GM21447 (cell line): Measurements from ENCODE around the gene CFAP299.
"Not testable (repeated sequence)": the region's sequence is repeated elsewhere in the genome, so short reads cannot be mapped to it uniquely, and the experiment has no call there.

Experiments
- ATAC-seq: cut with Tn5 transposase; IDR thresholded peaks from one replicate; pipeline ENCODE4 v1.9.1; 2021; ENCODE audit not compliant: unreplicated experiment

CFAP299 gene

DNA sequence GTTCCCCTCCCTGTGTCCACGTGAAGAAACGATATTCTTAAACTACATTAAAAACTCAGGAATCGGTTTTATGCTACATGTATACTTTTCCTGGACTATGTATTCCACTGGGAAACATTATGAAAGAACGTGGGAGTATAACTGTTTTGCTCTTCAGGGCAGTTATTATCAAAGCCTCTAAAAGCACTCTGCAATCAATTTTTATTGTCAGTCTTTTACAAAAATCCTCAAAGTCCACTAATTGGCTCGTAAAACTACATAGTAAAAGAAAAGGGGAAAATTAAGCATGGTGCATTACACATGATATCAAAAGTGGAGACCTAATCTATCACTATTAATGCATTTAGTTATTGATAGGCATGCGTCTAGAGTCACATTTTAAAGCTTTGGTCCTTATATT, 11.4 kb upstream of the CFAP299 start:
- no peak for ATAC-seq

DNA sequence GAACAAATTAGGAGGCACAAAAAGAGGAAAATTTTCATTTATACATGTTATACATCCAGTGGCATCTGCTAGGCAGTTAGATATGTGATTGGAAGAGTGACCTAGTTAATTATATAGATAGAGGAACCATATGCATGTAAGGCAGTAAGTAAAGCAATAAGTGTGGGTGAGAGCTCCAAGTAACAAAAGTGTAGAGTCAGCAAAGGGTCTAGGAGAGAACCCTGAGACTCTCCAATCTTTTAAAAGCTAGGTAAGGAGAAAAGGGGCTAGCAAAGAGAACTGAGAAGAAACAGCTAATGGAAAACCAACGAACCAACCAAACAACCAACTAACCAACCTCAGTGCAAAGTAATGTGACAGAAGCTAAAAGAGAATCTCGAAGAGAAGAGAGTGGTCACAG, 3.8 kb upstream of the CFAP299 start:
- ATAC-seq = no peak

DNA sequence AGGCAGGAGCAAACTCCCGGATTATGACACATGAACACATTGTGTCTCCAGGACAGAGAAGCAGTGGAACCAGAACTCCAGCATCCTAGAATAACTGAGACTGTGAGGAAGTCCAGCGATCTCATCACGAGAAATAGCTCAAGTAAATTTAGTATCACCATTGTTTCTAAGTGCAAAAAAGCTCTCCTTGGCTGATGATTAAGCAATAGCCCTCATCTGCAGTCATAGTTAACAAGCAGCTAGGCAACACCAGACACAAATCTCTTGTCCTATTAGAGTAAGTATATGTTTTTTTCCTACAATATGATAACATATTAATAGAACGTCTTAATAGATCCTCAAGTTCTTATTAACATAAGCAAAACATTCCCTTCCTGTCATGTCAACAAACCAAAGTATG, 2.4 kb upstream of the CFAP299 start:
- ATAC-seq = no peak

DNA sequence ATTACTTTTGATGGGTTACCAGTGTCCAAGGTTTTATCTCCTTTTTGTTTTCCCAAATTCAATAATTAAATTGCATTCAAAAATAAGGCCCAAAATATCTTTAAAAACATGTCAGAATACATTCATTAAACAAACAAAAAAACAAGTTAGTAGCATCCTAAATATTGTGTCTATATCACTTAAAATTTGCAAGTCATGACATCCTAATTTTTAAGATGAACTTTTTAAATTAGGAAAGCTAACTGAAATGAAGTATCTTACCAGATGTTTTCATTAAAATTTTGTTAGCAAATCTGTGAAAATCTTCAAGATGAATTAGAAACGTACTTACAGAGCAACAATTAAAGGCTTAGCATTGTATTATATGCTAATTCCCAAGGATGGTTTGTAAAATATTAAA, 962 bp upstream of the CFAP299 start:
- no peak for ATAC-seq

DNA sequence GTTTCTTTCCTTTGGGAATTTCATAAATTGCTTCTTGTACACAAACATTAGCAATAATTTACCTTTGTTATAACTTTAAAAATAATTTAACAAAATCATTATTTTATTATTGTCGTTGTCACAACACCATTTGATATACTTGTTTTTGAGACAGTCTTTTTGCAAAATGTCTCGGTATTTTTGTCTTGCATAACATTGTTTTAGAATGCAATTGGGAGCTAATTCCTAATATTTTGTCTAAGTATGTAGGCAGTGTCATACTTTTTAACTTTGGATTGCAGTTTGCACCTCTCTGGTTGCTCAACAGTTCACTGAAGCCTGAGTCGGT, 340 bp upstream of the CFAP299 start:
- ATAC-seq = no peak

DNA sequence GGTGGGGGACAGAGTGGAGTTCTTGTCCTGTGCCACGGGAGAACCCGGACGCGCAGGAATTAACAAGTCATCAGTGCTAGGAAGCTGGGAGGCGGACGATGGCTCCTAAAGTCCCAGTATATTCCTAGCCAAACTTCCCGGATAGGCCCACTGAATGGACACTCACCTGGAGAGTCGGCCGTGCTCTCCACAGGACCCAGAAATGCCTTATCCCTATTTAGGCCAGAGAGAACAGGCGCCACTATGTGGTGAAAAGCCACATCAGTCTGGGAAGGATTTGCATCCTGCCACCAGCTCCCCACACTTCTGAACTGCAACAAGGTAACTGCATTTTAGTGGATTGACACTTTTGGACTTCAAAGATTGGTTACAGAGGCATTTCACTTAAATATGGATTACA, 1.1 kb downstream of the CFAP299 start:
- no peak for ATAC-seq

DNA sequence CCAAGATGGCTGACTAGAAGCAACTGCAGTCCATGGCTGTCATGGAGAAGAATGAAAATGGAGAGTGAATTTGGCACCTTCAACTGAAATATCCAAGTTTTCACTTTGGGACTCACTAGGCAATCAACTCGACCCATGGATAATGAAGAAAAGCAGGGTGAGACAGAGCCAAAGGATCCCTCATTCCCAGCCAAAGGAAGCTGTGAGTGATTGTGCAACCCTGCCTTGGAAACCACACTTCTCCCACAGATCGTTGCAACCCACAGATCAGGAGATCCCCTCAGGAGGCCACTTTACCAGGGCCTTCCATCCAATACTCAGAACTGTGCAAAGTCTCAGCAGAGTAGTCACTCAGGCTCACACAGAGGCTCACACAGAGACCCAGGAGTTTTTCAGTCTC, 4.5 kb downstream of the CFAP299 start:
- no peak for ATAC-seq

DNA sequence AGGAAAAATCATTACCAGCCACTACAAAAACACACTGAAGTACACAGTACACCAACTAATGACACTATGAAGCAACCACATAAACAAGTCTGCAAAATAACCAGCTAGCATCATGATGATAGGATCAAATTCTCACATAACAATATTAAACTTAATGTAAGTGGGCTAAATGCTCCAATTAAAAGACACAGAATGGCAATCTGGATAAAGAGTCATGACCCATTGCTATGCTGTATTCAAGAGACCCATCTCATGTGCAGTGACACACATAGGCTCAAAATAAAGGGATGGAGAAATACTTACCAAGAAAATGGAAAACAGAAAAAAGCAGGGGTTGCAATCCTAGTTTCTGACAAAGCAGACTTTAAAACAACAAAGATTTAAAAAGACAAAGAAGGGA, 7.2 kb downstream of the CFAP299 start:
- ATAC-seq = not testable (repeated sequence)

DNA sequence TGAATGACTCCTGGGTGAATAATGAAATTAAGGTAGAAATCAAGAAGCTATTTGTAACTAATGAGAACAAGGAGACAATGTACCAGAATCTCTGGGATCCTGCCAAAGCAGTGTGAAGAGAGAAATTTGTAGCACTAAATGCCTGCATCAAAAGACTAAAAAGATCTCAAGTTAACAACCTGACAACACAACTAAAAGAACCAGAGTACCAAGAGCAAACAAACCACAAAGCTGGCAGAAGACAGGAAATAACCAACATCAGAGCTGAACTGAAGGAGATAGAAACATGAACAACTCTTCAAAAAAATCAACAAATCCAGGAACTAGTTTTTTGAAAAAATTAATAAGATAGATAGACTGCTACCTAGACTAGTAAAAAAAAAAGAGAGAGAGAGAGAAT, 8.4 kb downstream of the CFAP299 start:
- no peak for ATAC-seq

DNA sequence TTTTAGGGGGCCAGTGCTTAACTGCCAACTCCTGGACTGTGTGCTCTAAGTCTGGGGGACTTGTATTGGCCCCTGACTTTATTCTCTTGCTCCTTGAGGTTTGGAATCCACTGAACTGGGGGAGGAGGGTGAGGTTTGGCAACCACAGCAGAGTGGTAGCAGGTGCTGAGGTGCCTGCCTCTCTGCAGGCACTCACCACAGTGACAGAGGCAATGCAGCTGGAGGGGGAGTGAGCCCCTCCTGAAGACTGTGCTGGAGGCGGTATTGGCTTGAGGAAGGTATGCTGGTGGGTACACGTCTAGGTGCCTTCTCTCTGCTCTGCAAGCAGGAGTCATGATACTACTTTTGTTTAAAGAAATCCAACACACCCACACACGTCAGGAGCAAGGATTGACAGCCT, 24.6 kb downstream of the CFAP299 start:
- ATAC-seq = no peak

DNA sequence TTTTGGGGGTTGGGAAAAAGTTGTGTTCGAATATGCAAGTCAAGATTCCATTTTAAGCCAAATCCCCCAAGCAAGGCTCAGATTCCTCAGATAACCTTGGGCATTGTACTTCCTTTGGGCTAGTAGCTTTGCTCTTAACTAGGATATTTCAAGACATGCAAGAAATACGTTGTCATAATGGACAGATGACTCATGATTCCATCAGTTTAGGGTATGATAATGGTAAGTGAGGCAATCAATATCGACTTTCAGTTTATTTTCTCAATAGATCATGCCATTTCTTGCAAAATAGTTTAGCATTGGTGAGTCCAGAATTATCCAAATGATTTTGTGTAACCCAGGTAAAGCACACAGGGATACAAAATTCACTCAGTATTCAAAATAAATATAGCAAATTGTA, 25.4 kb downstream of the CFAP299 start:
- no peak for ATAC-seq

DNA sequence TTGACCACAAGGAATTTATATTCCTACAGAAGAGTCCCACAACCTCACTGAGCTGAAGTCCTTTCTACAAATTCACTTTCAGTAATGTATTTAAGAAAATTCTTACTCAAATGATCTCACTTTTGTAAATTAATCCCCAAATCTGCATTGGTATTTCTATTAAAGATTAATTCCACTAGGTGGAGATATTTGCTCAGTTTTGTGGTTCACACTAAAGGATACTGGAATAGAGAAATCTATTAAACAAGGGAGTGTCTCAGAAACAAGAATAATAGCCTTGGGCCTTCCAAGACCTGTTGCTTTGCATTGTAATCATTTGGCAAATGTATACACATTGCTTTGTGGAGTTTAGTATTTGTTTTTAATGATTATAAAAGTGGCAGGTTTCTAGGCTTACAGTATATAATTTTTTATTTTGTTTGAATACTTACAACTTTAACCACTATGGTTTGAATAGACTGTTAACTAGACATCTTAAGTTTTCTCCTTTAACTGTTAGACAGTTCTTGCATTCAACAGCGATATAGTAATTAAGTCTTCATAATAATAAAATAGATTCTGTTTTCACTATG, 25.9 kb downstream of the CFAP299 start:
- ATAC-seq = no peak

DNA sequence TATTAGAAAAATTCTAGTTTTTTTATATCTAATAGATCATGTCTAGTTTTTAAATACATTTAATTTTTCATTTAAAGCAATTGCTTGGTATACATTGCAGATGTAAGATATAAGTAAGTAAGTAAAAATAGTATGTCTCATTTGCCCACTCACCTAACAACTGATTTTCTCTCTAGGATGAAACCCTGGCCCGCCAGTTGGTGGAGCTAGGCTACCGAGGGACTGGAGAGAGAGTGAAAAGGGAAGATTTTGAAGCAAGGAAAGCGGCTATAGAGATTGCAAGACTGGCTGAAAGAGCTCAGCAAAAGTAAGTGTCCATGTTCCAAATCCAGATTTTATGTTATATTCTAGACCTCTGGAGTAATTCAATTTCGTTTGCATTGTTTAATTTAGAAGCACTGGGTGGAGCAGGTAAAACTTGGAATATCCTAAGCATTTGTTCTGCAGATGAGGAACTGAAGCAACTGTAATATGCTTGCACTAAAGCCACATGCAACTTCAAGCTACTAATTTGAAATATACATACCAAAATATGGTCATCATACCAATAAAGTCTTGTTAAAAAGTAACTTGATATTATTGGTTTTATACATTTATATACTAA, 27.1 kb downstream of the CFAP299 start:
- peak; percentile 51 for ATAC-seq

DNA sequence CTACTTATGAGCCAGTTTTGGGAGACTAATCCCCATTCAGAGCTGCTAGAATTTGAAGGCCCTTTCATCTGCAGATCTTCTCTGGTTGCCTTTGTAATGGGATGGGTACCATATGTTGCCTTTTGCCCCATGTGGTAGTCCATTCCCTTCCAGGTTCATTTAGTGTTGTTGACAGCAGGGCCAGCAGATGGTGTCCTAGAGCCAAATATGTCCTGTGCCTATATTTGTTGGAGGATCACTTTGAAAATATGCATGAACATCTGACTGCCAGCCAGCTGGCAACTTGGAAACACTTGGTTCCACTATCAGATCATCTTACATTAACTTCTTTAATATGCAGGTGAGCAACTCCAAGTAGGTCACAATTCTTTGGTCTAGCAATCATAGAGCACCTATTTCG, 30.4 kb downstream of the CFAP299 start:
- ATAC-seq = no peak

DNA sequence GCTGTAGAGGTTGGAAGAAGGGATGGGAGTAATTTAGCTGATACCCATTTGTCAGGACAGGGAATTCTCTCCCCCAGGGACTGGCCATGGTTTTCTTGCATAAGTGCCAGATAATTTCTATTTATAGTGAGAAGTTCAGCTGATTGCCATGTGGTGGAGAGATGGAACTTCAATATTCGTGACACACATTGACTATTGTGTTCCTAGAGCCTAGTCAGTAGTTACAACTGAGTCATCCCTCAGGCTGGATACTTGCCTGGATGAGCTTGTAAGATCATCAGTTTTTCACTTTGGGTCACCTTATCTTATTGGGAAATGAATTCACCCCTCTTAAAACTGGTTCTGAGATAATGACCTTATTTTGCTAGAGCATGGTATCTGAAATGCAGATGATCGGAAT, 32.2 kb downstream of the CFAP299 start:
- ATAC-seq = no peak

DNA sequence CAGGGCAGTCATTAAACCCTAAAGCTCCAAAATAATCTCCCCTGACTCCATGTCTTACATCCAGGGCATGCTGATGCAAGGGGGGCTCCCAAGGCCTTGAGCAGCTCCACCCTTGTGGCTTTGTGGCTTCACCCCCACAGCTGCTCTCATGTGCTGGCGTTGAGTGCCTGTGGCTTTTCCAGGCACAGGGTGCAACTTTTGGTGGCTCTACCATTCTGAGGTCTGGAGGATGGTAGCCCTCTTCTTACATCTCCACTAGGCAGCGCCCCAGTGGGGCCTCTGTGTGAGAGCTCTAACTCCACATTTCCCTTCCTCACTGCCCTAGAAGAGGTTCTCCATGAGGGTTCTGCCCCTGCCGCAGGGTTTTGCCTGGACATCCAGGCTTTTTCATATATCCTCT, 35.1 kb downstream of the CFAP299 start:
- ATAC-seq = no peak

DNA sequence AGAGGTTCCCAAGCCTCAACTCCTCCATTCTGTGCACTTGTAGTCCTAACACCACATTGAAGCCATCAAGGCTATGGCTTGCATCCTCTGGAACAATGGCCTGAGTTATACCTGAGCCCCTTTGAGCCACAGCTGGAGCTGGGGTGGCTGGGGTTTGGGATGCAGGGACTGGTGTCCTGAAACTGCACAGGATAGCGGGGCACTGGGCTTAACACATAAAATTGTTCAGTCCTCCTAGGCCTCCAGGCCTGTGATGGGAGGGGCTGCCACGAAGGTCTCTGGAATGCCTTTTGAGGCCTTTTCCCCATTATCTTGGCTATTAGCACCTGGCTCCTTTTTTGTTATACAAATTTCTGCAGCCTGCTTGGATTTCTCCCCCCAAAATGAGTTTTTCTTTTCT, 35.5 kb downstream of the CFAP299 start:
- no peak for ATAC-seq

DNA sequence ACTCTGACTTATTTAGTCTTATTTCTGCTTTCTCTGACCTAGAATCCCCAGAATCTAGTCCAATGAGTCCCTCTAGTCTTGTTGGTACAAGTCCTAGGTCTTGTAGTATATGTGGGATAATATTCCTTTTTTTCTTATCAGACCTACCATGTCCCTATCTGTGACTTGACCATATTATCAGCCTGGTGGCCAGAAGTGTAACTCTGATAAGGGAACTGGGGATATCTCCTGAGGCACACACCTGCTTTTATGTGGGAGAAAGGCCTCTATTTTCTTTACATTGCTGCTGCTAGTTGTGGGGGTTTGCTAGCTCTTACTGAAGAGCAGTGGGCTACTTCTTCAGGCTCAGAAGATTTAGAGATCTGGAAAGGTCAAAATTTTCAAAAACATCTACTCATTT, 38.6 kb downstream of the CFAP299 start:
- ATAC-seq = no peak

DNA sequence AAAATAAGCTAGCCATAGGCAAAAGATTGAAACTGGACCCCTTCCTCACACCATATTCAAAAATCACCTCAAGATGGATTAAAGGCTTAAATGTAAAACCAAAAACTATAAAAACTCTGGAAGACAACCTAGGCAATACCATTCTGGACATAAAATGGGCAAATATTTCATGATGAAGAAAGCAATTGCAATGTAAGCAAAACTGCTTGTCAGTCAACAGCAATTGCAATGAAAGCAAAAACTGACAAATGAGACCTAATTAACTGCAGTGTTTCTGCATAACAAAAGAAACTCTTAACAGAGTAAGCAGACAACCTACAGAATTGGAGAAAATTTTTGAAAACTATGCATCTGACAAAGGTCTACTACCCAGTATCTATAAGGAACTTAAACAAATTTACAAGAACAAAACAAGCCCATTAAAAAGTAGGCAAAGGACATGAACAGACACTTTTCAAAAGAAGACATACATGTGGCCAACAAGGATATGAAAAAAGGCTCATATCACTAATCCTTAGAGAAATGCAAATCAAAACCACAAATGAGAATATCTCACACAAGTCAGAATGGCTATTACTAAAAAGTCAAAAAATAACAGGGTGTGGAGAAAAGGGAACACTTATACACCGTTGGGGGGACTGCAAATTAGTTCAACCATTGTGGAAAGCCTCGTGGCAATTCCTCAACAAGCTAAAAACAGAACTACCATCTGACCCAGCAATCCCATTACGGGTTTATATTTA, 46.7 kb downstream of the CFAP299 start:
- ATAC-seq = no peak

DNA sequence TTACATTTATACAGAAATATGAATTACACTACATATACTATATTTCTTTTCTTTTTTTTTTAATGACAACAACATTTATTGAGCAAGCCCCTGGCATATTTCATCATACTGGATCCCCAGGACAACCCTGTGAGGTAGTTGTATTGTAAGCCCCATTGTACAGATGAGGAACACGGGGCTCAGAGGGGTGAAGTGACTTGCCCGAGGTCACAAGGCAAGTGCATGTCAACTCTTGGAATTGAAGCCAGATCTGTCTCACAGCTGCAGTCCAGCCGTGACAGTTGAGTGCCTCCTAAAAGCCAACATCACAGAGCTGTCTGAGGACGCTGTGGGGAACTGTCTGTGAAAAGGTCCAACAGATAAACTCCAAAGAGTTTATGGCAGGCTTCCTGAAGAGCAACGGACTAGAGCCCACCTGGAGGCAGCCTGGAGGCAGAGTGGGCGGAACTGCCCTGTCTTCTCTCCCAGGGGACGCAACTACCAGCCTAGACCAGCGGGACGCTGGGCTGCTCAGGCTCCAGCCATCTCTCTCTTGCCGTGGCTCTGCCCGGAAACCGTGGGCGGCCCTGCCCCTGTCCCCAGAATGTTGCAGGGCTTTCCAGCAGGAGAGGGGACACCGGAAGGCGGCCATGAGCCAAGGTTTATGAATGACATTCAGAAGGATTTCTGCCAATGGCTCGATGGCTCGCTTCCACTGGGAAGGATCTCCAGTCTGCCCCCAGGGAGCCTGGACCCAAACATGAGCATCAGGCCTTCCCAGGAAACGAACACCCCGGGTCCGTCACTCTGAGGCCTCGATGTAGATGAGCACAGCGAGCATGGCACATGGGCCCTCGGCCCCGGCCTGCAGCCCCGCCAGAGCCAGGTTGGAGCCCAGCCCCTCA, 50.1 kb downstream of the CFAP299 start:
- ATAC-seq = no peak

DNA sequence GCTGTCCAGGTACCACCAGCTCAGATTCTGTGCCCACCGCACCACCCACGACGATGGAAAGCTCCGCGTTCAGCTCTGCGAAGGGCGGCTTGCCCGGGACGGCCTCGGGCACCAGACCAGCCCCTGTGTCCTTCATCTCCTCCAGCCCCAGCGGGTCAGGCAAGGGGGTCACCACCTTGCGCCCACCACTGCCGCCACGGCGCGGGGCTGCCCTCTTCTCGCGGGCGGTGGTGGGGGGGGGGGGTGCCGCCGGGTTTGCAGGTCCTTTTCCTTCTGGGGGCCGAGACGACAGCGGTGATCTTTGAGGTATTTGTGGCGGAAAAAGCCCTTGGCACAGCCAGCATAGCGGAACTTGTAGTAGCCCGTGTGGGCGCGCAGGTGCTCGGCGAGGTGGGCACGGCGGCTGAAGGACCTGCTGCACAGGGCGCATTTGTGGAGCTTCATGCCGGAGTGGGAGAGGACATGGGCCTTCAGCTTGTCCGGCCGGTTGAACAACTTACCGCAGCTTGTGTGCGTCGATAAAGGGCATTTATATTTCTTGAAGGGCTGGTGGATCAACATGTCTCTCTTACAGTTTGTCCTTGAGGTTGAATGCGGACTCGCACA, 50.9 kb downstream of the CFAP299 start:
- ATAC-seq = no peak
